GM23338 (cell line): Measurements from ENCODE around the gene CTTN. TPM values are rescaled to one million over a fixed set of nuclear protein-coding genes. Genes with fewer than 3 reads are reported as not detected.

ENCODE experiments used
- ATAC-seq: fragments of 200-7000 bp; cut with Tn5 transposase; 3 replicates; pipeline ENCODE4 v1.9.1; 2020
- DNase-seq: peaks from one replicate; pipeline ENCODE4 v3.0.0-alpha.2; 2015; ENCODE audit warnings: low spot score
- H2AFZ ChIP-seq: fragments of 200-600 bp; sonication (generic); 2 replicates; pipeline ENCODE4 v1.8.0; 2016; ENCODE audit warnings: antibody characterized with exemption, mild to moderate bottlenecking, moderate library complexity
- H3F3A ChIP-seq: fragments of 200-600 bp; sonication (generic); replicated peaks from 2 replicates; pipeline ENCODE4 v1.8.0; 2017; ENCODE audit warnings: antibody characterized with exemption, mixed run types, low read depth
- H3K27ac ChIP-seq: fragments of 200-600 bp; sonication (generic); 2 replicates; pipeline ENCODE4 v1.6.1; 2016; ENCODE audit warnings: low read depth
- H3K27me3 ChIP-seq: fragments of 200-600 bp; sonication (generic); 2 replicates; pipeline ENCODE4 v1.8.0; 2016; ENCODE audit warnings: mild to moderate bottlenecking, mixed run types, moderate library complexity; ENCODE audit not compliant: insufficient read depth
- H3K36me3 ChIP-seq: fragments of 200-600 bp; sonication (generic); 2 replicates; pipeline ENCODE4 v1.8.0; 2016; ENCODE audit warnings: mild to moderate bottlenecking; ENCODE audit not compliant: insufficient read depth
- H3K4me1 ChIP-seq: fragments of 200-600 bp; sonication (generic); 2 replicates; pipeline ENCODE4 v1.8.0; 2016; ENCODE audit warnings: mild to moderate bottlenecking, moderate library complexity; ENCODE audit not compliant: insufficient read depth
- H3K4me2 ChIP-seq: fragments of 200-600 bp; sonication (generic); 2 replicates; pipeline ENCODE4 v1.7.1; 2017; ENCODE audit warnings: mixed run types
- H3K4me3 ChIP-seq: fragments of 200-600 bp; sonication (generic); 2 replicates; pipeline ENCODE4 v1.6.1; 2016; ENCODE audit warnings: mixed run types
- H3K79me2 ChIP-seq: fragments of 200-600 bp; sonication (generic); replicated peaks from 2 replicates; pipeline ENCODE4 v1.8.0; 2017; ENCODE audit warnings: mild to moderate bottlenecking; ENCODE audit not compliant: insufficient read depth
- H3K9me2 ChIP-seq: fragments of 200-600 bp; sonication (generic); 2 replicates; pipeline ENCODE4 v1.8.0; 2017; ENCODE audit not compliant: insufficient read depth
- H4K20me1 ChIP-seq: fragments of 200-600 bp; sonication (generic); replicated peaks from 2 replicates; pipeline ENCODE4 v1.8.0; 2017; ENCODE audit warnings: mild to moderate bottlenecking; ENCODE audit not compliant: insufficient read depth
- H3K27ac Mint-ChIP-seq: 2 replicates; pipeline ENCODE4 v1.8.0; 2020; ENCODE audit warnings: inconsistent platforms, mild to moderate bottlenecking, moderate library complexity, mixed read lengths
- H3K27me3 Mint-ChIP-seq: 3 replicates; pipeline ENCODE4 v1.8.0; 2022; ENCODE audit warnings: low read depth, mild to moderate bottlenecking, moderate library complexity, mixed read lengths, inconsistent platforms; ENCODE audit not compliant: insufficient read depth, poor library complexity
- H3K36me3 Mint-ChIP-seq: 3 replicates; pipeline ENCODE4 v1.8.0; 2021; ENCODE audit warnings: low read depth, mild to moderate bottlenecking, inconsistent platforms, moderate library complexity, mixed read lengths
- H3K4me1 Mint-ChIP-seq: 3 replicates; pipeline ENCODE4 v1.8.0; 2020; ENCODE audit warnings: mild to moderate bottlenecking, inconsistent platforms, mixed read lengths
- H3K4me3 Mint-ChIP-seq: 3 replicates; pipeline ENCODE4 v1.8.0; 2021; ENCODE audit warnings: moderate library complexity, mild to moderate bottlenecking, inconsistent platforms, mixed read lengths
- H3K9me3 Mint-ChIP-seq: 3 replicates; pipeline ENCODE4 v1.8.0; 2020; ENCODE audit warnings: moderate library complexity, mild to moderate bottlenecking, inconsistent platforms, mixed read lengths
- CTCF ChIP-seq, 2 experiments: fragments of 200-600 bp in 1 of 2; sonication (generic) in 1 of 2; conservative IDR thresholded peaks; 2 replicates each; pipeline versions ENCODE4 v1.5.1 to v1.6.1; 2016 to 2017; ENCODE audit warnings: antibody characterized with exemption in 2 of 2, low read depth in 2 of 2, mild to moderate bottlenecking in 2 of 2, moderate library complexity in 1 of 2
- ETS1 ChIP-seq: IDR thresholded peaks from 2 replicates; pipeline ENCODE4 v1.6.1; 2016; ENCODE audit warnings: antibody characterized with exemption
- EZH2 ChIP-seq: fragments of 200-600 bp; sonication (generic); IDR thresholded peaks from one replicate; pipeline ENCODE4 v1.8.0; 2017; ENCODE audit warnings: antibody characterized with exemption, mild to moderate bottlenecking, low read depth; ENCODE audit not compliant: unreplicated experiment
- EZH2phosphoT487 ChIP-seq: fragments of 200-600 bp; sonication (generic); IDR thresholded peaks from one replicate; pipeline ENCODE4 v1.8.1; 2018; ENCODE audit warnings: antibody characterized with exemption; ENCODE audit not compliant: unreplicated experiment
- JUNB ChIP-seq: IDR thresholded peaks from one replicate; pipeline ENCODE4 v1.6.1; 2016; ENCODE audit warnings: antibody characterized with exemption; ENCODE audit not compliant: unreplicated experiment
- NANOG ChIP-seq: IDR thresholded peaks from 2 replicates; pipeline ENCODE4 v1.6.1; 2016; ENCODE audit warnings: antibody characterized with exemption, borderline replicate concordance
- POLR2AphosphoS5 ChIP-seq: IDR thresholded peaks from 2 replicates; pipeline ENCODE4 v1.6.1; 2016; ENCODE audit warnings: antibody characterized with exemption, low read depth
- STAT1 ChIP-seq: IDR thresholded peaks from one replicate; pipeline ENCODE4 v1.6.1; 2016; ENCODE audit warnings: antibody characterized with exemption; ENCODE audit not compliant: unreplicated experiment
- ZNF114 ChIP-seq: fragments of 250-450 bp; sonication (Bioruptor Pico); IDR thresholded peaks from 2 replicates; pipeline ENCODE4 v1.5.0; 2020; ENCODE audit warnings: mild to moderate bottlenecking, moderate library complexity
- ZNF331 ChIP-seq: fragments of 250-450 bp; sonication (Bioruptor Pico); IDR thresholded peaks from 2 replicates; pipeline ENCODE4 v1.5.0; 2020; ENCODE audit warnings: low read depth, mild to moderate bottlenecking, moderate library complexity
- polyA plus RNA-seq: library from polyadenylated mRNA; unstranded; fragments of >200 nt; fragmentation: Nextera tagmentation; extraction: Ambion mirVana; gene quantifications from 2 replicates; pipeline ENCODE4 v1.2.1, GENCODE V29; 2016
- total RNA-seq: library from RNA; depleted of rRNA; stranded (reverse); fragments of >200 nt; shearing (Covaris generic); gene quantifications from 2 replicates; pipeline ENCODE4 v1.2.3, GENCODE V29; 2014

CTTN gene
- total and polyA plus RNA-seq, 2 experiments from 2014 or later, result 163 to 343 TPM

- TF ChIP-seq EZH2 (no peak), POLR2AphosphoS5 (no peak), EZH2phosphoT487 (no peak)
These were observed 25.5 kb downstream of the CTTN start (continued) for GRCh38 chr11:70423523-70424505.

GRCh38 chr11:70424765-70425344, 26.5 kb downstream of the CTTN start:
- H3K27ac ChIP-seq, result no peak overlapping the region
- H2AFZ ChIP-seq, result no peak overlapping the region
- no peak overlapping the region for H3K4me2 ChIP-seq
- TF ChIP-seq JUNB (no peak), STAT1 (no peak), CTCF (conservative IDR thresholded peaks at IDR 0.05; ENCODE audit: low read depth in 2 of 2) (peak in 1 of 2 experiments; percentile 24; a peak in 1 of 4 replicates)
- no peaks in the 10 kb centered on the region for H3K4me1 ChIP-seq
- Mint-ChIP-seq H3K36me3 (peaks cover 81% of the 10 kb centered on the region), H3K9me3 (no peaks in the 10 kb centered on the region), H3K4me3 (no peak overlapping the region), H3K27ac (peak overlapping the region; percentile 95), H3K27me3 (peaks cover 8% of the 10 kb centered on the region), H3K4me1 (peaks cover 24% of the 10 kb centered on the region)
- H3K27me3 ChIP-seq, result no peaks in the 10 kb centered on the region
- H4K20me1 ChIP-seq, result peaks cover 18% of the 10 kb centered on the region
- no peaks in the 10 kb centered on the region for H3K9me2 ChIP-seq
- DNase-seq (no peak), ATAC-seq (peak; percentile 46)
- H3K36me3 ChIP-seq, result peaks cover 35% of the 10 kb centered on the region
- no peak overlapping the region for H3K4me3 ChIP-seq
- H3K79me2 ChIP-seq, result peaks cover 8% of the 10 kb centered on the region
- H3F3A ChIP-seq, result no peaks in the 10 kb centered on the region; the same call in none of the 2 replicates

GRCh38 chr11:70427436-70427835, 29.1 kb downstream of the CTTN start:
- peaks cover 16% of the 10 kb centered on the region for H3K36me3 ChIP-seq
- Mint-ChIP-seq H3K36me3 (peaks cover 80% of the 10 kb centered on the region), H3K9me3 (peaks cover 2% of the 10 kb centered on the region; the same call in 1 of the 3 replicates), H3K27me3 (peaks cover 8% of the 10 kb centered on the region), H3K27ac (no peak overlapping the region), H3K4me3 (no peak overlapping the region), H3K4me1 (peaks cover 27% of the 10 kb centered on the region)
- H3F3A ChIP-seq, result no peaks in the 10 kb centered on the region; the same call in 1 of the 2 replicates
- no peak overlapping the region for H3K27ac ChIP-seq
- H3K27me3 ChIP-seq, result no peaks in the 10 kb centered on the region
- peaks cover 16% of the 10 kb centered on the region for H4K20me1 ChIP-seq
- DNase-seq (no peak), ATAC-seq (no peak)
- H2AFZ ChIP-seq, result no peak overlapping the region
- no peak overlapping the region for H3K4me3 ChIP-seq
- H3K4me1 ChIP-seq, result no peaks in the 10 kb centered on the region
- no peak overlapping the region for H3K4me2 ChIP-seq
- no peaks in the 10 kb centered on the region; the same call in 1 of the 2 replicates for H3K79me2 ChIP-seq
- H3K9me2 ChIP-seq, result no peaks in the 10 kb centered on the region
- no peak for TF ChIP-seq ETS1
- no peak for TF ChIP-seq NANOG
- TF ChIP-seq JUNB, result no peak
- TF ChIP-seq EZH2phosphoT487, result no peak
- TF ChIP-seq ZNF331 (CRISPR knock-in tag), result no peak
- no peak for TF ChIP-seq CTCF (conservative IDR thresholded peaks at IDR 0.05; ENCODE audit: low read depth in 2 of 2)
- no peak for TF ChIP-seq EZH2
- TF ChIP-seq ZNF114 (CRISPR knock-in tag), result no peak
- no peak for TF ChIP-seq POLR2AphosphoS5
